H1 (cell line): ENCODE results near the gene SNX25. TPM values are rescaled to one million over a fixed set of nuclear protein-coding genes. Genes with fewer than 3 reads are reported as not detected.

Experiments
- CTCF ChIA-PET: fragments of 300-600 bp; sonication (Branson Sonifier 250); formaldehyde crosslinking; loops from one replicate; lab custom pipeline; 2021; ENCODE audit not compliant: partially characterized antibody; lab: Charles Lee
- POLR2A ChIA-PET: fragments of 300-600 bp; sonication (Branson Sonifier 250); formaldehyde crosslinking; loops from one replicate; lab custom pipeline; 2021; ENCODE audit warnings: inconsistent platforms; ENCODE audit not compliant: partially characterized antibody; lab: Charles Lee
- DNase-seq, 2 experiments: peaks; one replicate each; pipeline versions ENCODE4 v3.0.0 to v3.0.0-alpha.2; 2010 to 2022; ENCODE audit warnings: low spot score in 2 of 2, low read depth in 1 of 2, mixed read lengths in 1 of 2
- FAIRE-seq: peaks from 2 replicates; lab custom pipeline; 2011; peaks lifted over from hg19 to GRCh38; lab: Jason Lieb, UNC
- H2AFZ ChIP-seq: 2 replicates; pipeline ENCODE4 v1.8.1; 2012; ENCODE audit warnings: low read length, inconsistent platforms
- H2AK5ac ChIP-seq: 2 replicates; pipeline ENCODE4 v1.6.1; 2013; ENCODE audit warnings: low read depth, low read length
- H2BK120ac ChIP-seq: replicated peaks from 2 replicates; pipeline ENCODE3; 2013; ENCODE audit warnings: low read depth, low read length, inconsistent platforms
- H2BK12ac ChIP-seq: 2 replicates; pipeline ENCODE4 v1.6.1; 2013; ENCODE audit warnings: low read depth, low read length
- H2BK15ac ChIP-seq: 2 replicates; pipeline ENCODE4 v1.6.1; 2013; ENCODE audit warnings: low read length
- H2BK20ac ChIP-seq: 2 replicates; pipeline ENCODE4 v1.6.1; 2013; ENCODE audit warnings: low read length
- H2BK5ac ChIP-seq: 2 replicates; pipeline ENCODE4 v1.6.1; 2013; ENCODE audit warnings: low read depth, low read length
- H3K14ac ChIP-seq: 2 replicates; pipeline ENCODE4 v1.6.1; 2013; ENCODE audit warnings: inconsistent platforms; ENCODE audit not compliant: insufficient read length
- H3K18ac ChIP-seq: 2 replicates; pipeline ENCODE4 v1.6.1; 2013; ENCODE audit warnings: low read length; ENCODE audit errors: extremely low read depth
- H3K23ac ChIP-seq: 2 replicates; pipeline ENCODE4 v1.6.1; 2013; ENCODE audit warnings: inconsistent platforms; ENCODE audit not compliant: insufficient read length
- H3K23me2 ChIP-seq: 2 replicates; pipeline ENCODE4 v1.6.1; 2013; ENCODE audit warnings: low read depth, low read length
- H3K27ac ChIP-seq: 2 replicates; pipeline ENCODE4 v1.6.1; 2011; ENCODE audit warnings: low read depth, low read length, inconsistent platforms
- H3K27me3 ChIP-seq, 4 experiments: replicated peaks in 1 of 4; 1 replicate in 1 of 4; 2 replicates in 3 of 4; pipeline versions ENCODE4 v1.6.1 to v1.8.1; 2011 to 2013; ENCODE audit warnings: low read length in 3 of 4, mild to moderate bottlenecking in 3 of 4, inconsistent platforms in 2 of 4, mixed read lengths in 2 of 4, moderate library complexity in 1 of 4; ENCODE audit not compliant: control insufficient read depth in 3 of 4, insufficient read depth in 3 of 4; ENCODE audit errors: extremely low read depth in 1 of 4
- H3K36me3 ChIP-seq, 4 experiments: 2 replicates each; pipeline versions ENCODE4 v1.6.1 to v1.8.1; 2011 to 2013; ENCODE audit warnings: mild to moderate bottlenecking in 4 of 4, low read length in 3 of 4, moderate library complexity in 2 of 4, control low read depth in 1 of 4, inconsistent platforms in 1 of 4; ENCODE audit not compliant: insufficient read depth in 4 of 4, control insufficient read depth in 2 of 4
- H3K4ac ChIP-seq: replicated peaks from 2 replicates; pipeline ENCODE3; 2013; ENCODE audit warnings: low read length, low read depth, mixed read lengths, inconsistent platforms; ENCODE audit not compliant: insufficient read length
- H3K4me1 ChIP-seq, 4 experiments: replicated peaks in 1 of 4; 1 replicate in 1 of 4; 2 replicates in 3 of 4; pipeline versions ENCODE4 v1.6.1 to v1.8.1; 2011 to 2013; ENCODE audit warnings: low read length in 3 of 4, inconsistent platforms in 2 of 4, mixed read lengths in 1 of 4; ENCODE audit not compliant: insufficient read depth in 4 of 4, control insufficient read depth in 3 of 4
- H3K4me2 ChIP-seq, 2 experiments: 2 replicates each; pipeline versions ENCODE4 v1.6.1 to v1.8.1; 2011 to 2013; ENCODE audit warnings: low read depth in 2 of 2, low read length in 2 of 2, control low read depth in 1 of 2, inconsistent platforms in 1 of 2, mild to moderate bottlenecking in 1 of 2; ENCODE audit not compliant: insufficient read depth in 1 of 2
- H3K4me3 ChIP-seq, 4 experiments: fragments of 200-600, 300-600 bp in 1 of 4; sonication (generic), shearing (Covaris generic), sonication (Bioruptor Twin) in 1 of 4; 2 replicates each; pipeline versions ENCODE4 v1.5.1 to v1.8.1; 2011 to 2016; ENCODE audit warnings: low read length in 4 of 4, low read depth in 3 of 4, control low read depth in 2 of 4, inconsistent platforms in 2 of 4, mild to moderate bottlenecking in 2 of 4, mixed read lengths in 1 of 4, moderate library complexity in 1 of 4; ENCODE audit not compliant: insufficient read depth in 2 of 4; ENCODE audit errors: extremely low read depth in 1 of 4
- H3K56ac ChIP-seq: replicated peaks from 2 replicates; pipeline ENCODE3; 2013; ENCODE audit warnings: low read depth, mild to moderate bottlenecking, mixed read lengths, low read length, inconsistent platforms; ENCODE audit not compliant: insufficient read length
- H3K79me1 ChIP-seq: 2 replicates; pipeline ENCODE4 v1.6.1; 2013; ENCODE audit warnings: low read depth, low read length, control low read depth
- H3K79me2 ChIP-seq, 2 experiments: 2 replicates each; pipeline versions ENCODE4 v1.6.1 to v1.8.1; 2012 to 2013; ENCODE audit warnings: low read length in 2 of 2, mild to moderate bottlenecking in 2 of 2, inconsistent platforms in 1 of 2; ENCODE audit not compliant: insufficient read depth in 2 of 2, control insufficient read depth in 1 of 2
- H3K9ac ChIP-seq, 4 experiments: replicated peaks in 1 of 4; 1 replicate in 1 of 4; 2 replicates in 3 of 4; pipeline versions ENCODE4 v1.6.1 to v1.8.1; 2011 to 2013; ENCODE audit warnings: low read depth in 3 of 4, low read length in 3 of 4, control low read depth in 2 of 4, mild to moderate bottlenecking in 2 of 4, moderate library complexity in 2 of 4, inconsistent platforms in 1 of 4; ENCODE audit errors: extremely low read depth in 1 of 4
- H3K9me3 ChIP-seq, 2 experiments: 2 replicates each; pipeline versions ENCODE4 v1.6.1 to v1.8.1; 2012 to 2013; ENCODE audit warnings: mild to moderate bottlenecking in 2 of 2, moderate library complexity in 2 of 2, control low read depth in 1 of 2, inconsistent platforms in 1 of 2, low read depth in 1 of 2, low read length in 1 of 2, mixed read lengths in 1 of 2; ENCODE audit not compliant: insufficient read depth in 2 of 2
- H4K20me1 ChIP-seq, 2 experiments: replicated peaks in 1 of 2; 2 replicates each; pipeline versions ENCODE3 to v1.8.1; 2011 to 2013; ENCODE audit warnings: inconsistent platforms in 2 of 2, low read length in 2 of 2, mild to moderate bottlenecking in 1 of 2; ENCODE audit not compliant: insufficient read depth in 2 of 2, control insufficient read depth in 1 of 2
- H4K5ac ChIP-seq: 2 replicates; pipeline ENCODE4 v1.6.1; 2013; ENCODE audit warnings: low read length, low read depth, mixed read lengths, inconsistent platforms; ENCODE audit not compliant: insufficient read length
- H4K8ac ChIP-seq: 2 replicates; pipeline ENCODE4 v1.8.0; 2013; ENCODE audit warnings: mild to moderate bottlenecking, moderate library complexity, low read length, inconsistent platforms; ENCODE audit not compliant: insufficient read depth; ENCODE audit errors: extremely low read depth
- H4K91ac ChIP-seq: replicated peaks from 2 replicates; pipeline ENCODE3; 2013; ENCODE audit warnings: low read length, mixed read lengths, inconsistent platforms; ENCODE audit not compliant: insufficient read length
- CHD2 ChIP-seq: IDR thresholded peaks from 2 replicates; pipeline ENCODE4 v1.6.1; 2012; ENCODE audit warnings: low read length, improper control_type of control experiment
- EGR1 ChIP-seq: IDR thresholded peaks from 2 replicates; pipeline ENCODE4 v1.6.1; 2011; ENCODE audit warnings: low read depth, low read length, borderline replicate concordance
- EP300 ChIP-seq, 2 experiments: IDR thresholded peaks; 1 replicate in 1 of 2; 2 replicates in 1 of 2; pipeline ENCODE4 v1.6.1; 2011 to 2012; ENCODE audit warnings: low read depth in 2 of 2, low read length in 2 of 2, mild to moderate bottlenecking in 2 of 2, borderline replicate concordance in 1 of 2, inconsistent platforms in 1 of 2, moderate library complexity in 1 of 2
- KDM1A ChIP-seq: fragments of 200-600, 300-600 bp; sonication (generic); IDR thresholded peaks from 2 replicates; pipeline ENCODE4 v1.7.1; 2016; ENCODE audit warnings: mild to moderate bottlenecking, low read length, borderline replicate concordance
- KDM4A ChIP-seq: IDR thresholded peaks from one replicate; pipeline ENCODE4 v1.7.1; 2012; ENCODE audit warnings: low read depth, mild to moderate bottlenecking, moderate library complexity, low read length, inconsistent platforms; ENCODE audit not compliant: severe bottlenecking
- SIRT6 ChIP-seq: IDR thresholded peaks from one replicate; pipeline ENCODE4 v1.7.1; 2012; ENCODE audit warnings: low read length, inconsistent platforms
- SP1 ChIP-seq: IDR thresholded peaks from 2 replicates; pipeline ENCODE4 v1.6.1; 2011; ENCODE audit warnings: low read depth, low read length
- SP2 ChIP-seq: IDR thresholded peaks from 2 replicates; pipeline ENCODE4 v1.6.1; 2012; ENCODE audit warnings: mild to moderate bottlenecking, low read length, inconsistent platforms
- TAF7 ChIP-seq: optimal IDR thresholded peaks from 2 replicates; pipeline ENCODE3; 2011; ENCODE audit warnings: low read depth, mild to moderate bottlenecking, inconsistent platforms, low read length, moderate library complexity, borderline replicate concordance
- TEAD4 ChIP-seq: IDR thresholded peaks from 2 replicates; pipeline ENCODE4 v1.6.1; 2012; ENCODE audit warnings: low read depth, low read length, inconsistent platforms, mixed read lengths
- WGBS, 2 experiments: shearing (Covaris generic) in 1 of 2; methylation state at CpG; one replicate each; pipeline versions ENCODE4 v1.1.6 to v1.1.7; 2013 to 2015; ENCODE audit warnings: low lambda C conversion rate in 2 of 2, mixed read lengths in 2 of 2, inconsistent platforms in 1 of 2, low coverage in 1 of 2, missing lambda C conversion rate in 1 of 2; ENCODE audit not compliant: insufficient replicate concordance in 2 of 2, insufficient coverage in 1 of 2, insufficient read length in 1 of 2; ENCODE audit errors: extremely low coverage in 1 of 2, missing lambda C conversion rate in 1 of 2; 5-methylcytosine and 5-hydroxymethylcytosine counted together
- polyA plus RNA-seq, 7 experiments: library from polyadenylated mRNA; depleted of rRNA in 3 of 7; stranded (reverse) in 5 of 7; unstranded in 2 of 7; fragments of >200 nt in 5 of 7; fragments of 200-250 nt in 2 of 7; gene quantifications; 1 replicate in 5 of 7; 2 replicates in 1 of 7; 4 replicates in 1 of 7; pipeline versions ENCODE4 v1.2.1 to v1.2.3, GENCODE V29; 2011 to 2013; ENCODE audit warnings: missing spikeins in 2 of 7, mixed read lengths in 2 of 7
- total RNA-seq: library from RNA; stranded (reverse); fragmentation: NEBNext Ultra II Directional; extraction: Animal tissue kit (Norgen Biotek cat#: 25700); gene quantifications from 2 replicates; pipeline ENCODE4 v1.2.1, GENCODE V29; 2021
- TF ChIP-seq, protein P1 (sequence below): IDR thresholded peaks from 2 replicates; pipeline ENCODE4 v1.6.1; 2012; ENCODE audit warnings: inconsistent platforms

The SNX25 gene
- total and polyA plus RNA-seq, 2 of the 8 experiments (the other 6 are each of a cell fraction or from before 2014, with no cell fraction given) = 5.4 to 19.9 TPM

DNA sequence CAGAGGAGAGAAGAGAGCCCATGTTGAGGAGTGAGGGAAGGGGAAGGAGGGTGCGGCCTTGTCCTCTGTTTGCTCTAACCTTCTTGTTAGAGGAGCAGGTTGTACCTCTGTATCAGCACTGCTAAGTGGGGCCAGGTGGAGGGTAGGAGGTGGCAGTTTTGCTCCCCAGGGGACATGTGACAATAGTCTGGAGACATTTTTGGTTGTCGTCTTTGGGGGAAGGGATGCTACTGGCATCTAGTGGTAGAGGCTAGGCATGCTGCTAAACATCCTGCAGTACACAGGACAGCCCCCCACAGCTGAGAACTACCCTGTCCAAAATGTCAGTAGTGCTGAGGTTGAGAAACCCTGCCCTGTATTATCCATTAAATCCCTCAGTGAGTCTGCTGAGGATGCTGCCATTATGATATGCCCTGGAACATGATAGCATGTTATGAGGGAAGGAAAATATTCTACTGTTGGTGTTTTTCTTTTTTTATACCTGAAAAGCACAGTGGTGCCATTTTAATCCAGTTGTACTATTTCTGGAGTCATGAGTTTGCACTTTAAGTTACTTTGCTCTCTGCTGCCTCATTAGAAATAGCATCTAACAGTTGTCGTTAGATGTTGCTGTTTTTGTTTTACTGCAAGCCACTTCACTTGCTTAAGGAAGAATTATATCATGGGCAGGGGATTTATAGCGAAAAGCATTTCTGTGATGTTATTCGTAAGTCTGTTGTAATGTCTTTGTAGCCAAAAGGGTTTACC lies 95.7 kb downstream of the SNX25 start:
- 0 out of 7 replicates have a peak overlapping the region, but pooled peaks of 1 of the 4 experiments have one; percentile 25 for H3K9ac ChIP-seq
- no peak overlapping the region for H2AFZ ChIP-seq
- peak overlapping the region; percentile 21 to 65; a peak in 2 of 4 replicates for H3K4me2 ChIP-seq
- no peak overlapping the region for H2BK15ac ChIP-seq
- no peak overlapping the region for H3K56ac ChIP-seq
- H3K4me1 ChIP-seq = peaks cover 12 to 27% (median 20%) of the 10 kb centered on the region in 4 experiments
- no peaks in the 10 kb centered on the region for H3K9me3 ChIP-seq
- no peak overlapping the region; the same call in 1 of the 2 replicates for H3K27ac ChIP-seq
- 0 out of 4 replicates have a peak, but pooled peaks cover 0 to 4% of the 10 kb centered on the region in 2 experiments for H3K79me2 ChIP-seq
- no peaks in the 10 kb centered on the region for H3K27me3 ChIP-seq
- no peaks in the 10 kb centered on the region for H3K23me2 ChIP-seq
- ChIA-PET POLR2A (interaction anchor here (0.6 to 1.3 kb wide), 4 partner anchors 70 to 137 kb away, joined by 3 read pairs; no protein-coding TSS in a partner anchor), CTCF (interaction anchor here (0.6 to 2.7 kb wide), 11 partner anchors 14 to 276 kb away, joined by 3 to 10 read pairs (median 3); partner anchors contain the start of gene SLC25A4)
- H4K5ac ChIP-seq = peak overlapping the region; percentile 38
- no peak overlapping the region for H3K14ac ChIP-seq
- H3K4me3 ChIP-seq = no peak overlapping the region
- peak overlapping the region; percentile 22 for H4K91ac ChIP-seq
- H4K20me1 ChIP-seq = no peaks in the 10 kb centered on the region
- 0 out of 2 replicates have a peak overlapping the region, but pooled peaks have one; percentile 76 for H2BK5ac ChIP-seq
- no peak overlapping the region for H3K23ac ChIP-seq
- H3K18ac ChIP-seq = peak overlapping the region; percentile 78
- H3K36me3 ChIP-seq = peaks cover 0 to 4% (median 2%) of the 10 kb centered on the region in 4 experiments; a peak in 1 of 8 replicates
- H3K79me1 ChIP-seq = no peaks in the 10 kb centered on the region
- FAIRE-seq = peak; percentile 58
- DNase-seq = peak; percentile 25 to 57
- H3K4ac ChIP-seq = no peak overlapping the region
- H2BK20ac ChIP-seq = peak overlapping the region; percentile 68; the same call in 1 of the 2 replicates
- peak overlapping the region; percentile 76 for H2BK12ac ChIP-seq
- peak overlapping the region; percentile 24 for H2BK120ac ChIP-seq
- H2AK5ac ChIP-seq = peak overlapping the region; percentile 95
- 83% methylated on average over 5 of the region's 5 CpGs; no CpG with 5 or more reads in 1 of the 2 experiments for WGBS, 2 experiments
- H4K8ac ChIP-seq = no peak overlapping the region
- TF ChIP-seq CHD2 = no peak
- TF ChIP-seq, protein P1, sequence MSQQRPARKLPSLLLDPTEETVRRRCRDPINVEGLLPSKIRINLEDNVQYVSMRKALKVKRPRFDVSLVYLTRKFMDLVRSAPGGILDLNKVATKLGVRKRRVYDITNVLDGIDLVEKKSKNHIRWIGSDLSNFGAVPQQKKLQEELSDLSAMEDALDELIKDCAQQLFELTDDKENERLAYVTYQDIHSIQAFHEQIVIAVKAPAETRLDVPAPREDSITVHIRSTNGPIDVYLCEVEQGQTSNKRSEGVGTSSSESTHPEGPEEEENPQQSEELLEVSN = no peak
- TF ChIP-seq SP2 = no peak
- TF ChIP-seq SP1 = no peak
- no peak for TF ChIP-seq EGR1
- TF ChIP-seq KDM4A = no peak
- TF ChIP-seq TEAD4 = peak; percentile 46; the same call in 1 of the 2 replicates
- TF ChIP-seq EP300 (IDR thresholded peaks at IDR 0.05; ENCODE audit: borderline replicate concordance in 1 of 2, low read depth in 2 of 2, low read length in 2 of 2) = no peak
- no peak for TF ChIP-seq SIRT6
- TF ChIP-seq TAF7 = no peak
- no peak for TF ChIP-seq KDM1A
